ENCODE measurements around the gene PSMD14.

PSMD14 gene

DNA sequence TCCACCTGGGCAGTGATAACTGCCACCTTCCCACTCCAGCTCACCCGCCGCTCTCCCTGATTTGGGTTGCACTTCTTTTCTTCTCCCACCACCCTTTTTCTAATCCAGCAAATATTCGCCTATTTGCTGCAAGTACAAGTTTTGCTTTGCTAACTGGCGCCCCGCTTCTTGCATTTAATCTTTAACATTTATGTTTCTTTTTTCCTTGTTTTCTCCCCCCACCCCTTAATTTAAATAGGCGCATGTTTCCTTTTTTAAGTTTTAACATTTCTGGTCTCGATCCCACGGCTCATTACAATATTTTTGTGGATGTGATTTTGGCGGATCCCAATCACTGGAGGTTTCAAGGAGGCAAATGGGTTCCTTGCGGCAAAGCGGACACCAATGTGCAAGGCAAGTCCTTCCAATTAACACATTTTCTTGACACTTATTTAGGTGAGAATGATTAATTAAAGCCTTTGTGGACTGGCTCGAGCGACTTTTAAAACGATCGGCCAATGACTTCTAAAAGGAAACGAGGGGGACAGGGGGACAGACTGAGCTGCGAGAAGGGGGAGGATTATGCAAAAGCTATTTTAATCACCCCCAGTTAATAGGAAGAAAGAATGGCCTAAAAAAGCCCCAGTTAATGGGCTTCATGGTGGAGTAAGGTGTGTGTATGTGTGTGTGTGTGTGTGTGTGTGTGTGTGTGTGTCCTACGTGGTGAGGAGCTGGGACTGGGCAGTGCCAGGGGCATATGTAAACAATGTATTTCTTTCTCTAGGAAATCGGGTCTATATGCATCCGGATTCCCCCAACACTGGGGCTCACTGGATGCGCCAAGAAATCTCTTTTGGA lies 109.4 kb downstream of the PSMD14 start:
- TF ChIP-seq, protein P1, sequence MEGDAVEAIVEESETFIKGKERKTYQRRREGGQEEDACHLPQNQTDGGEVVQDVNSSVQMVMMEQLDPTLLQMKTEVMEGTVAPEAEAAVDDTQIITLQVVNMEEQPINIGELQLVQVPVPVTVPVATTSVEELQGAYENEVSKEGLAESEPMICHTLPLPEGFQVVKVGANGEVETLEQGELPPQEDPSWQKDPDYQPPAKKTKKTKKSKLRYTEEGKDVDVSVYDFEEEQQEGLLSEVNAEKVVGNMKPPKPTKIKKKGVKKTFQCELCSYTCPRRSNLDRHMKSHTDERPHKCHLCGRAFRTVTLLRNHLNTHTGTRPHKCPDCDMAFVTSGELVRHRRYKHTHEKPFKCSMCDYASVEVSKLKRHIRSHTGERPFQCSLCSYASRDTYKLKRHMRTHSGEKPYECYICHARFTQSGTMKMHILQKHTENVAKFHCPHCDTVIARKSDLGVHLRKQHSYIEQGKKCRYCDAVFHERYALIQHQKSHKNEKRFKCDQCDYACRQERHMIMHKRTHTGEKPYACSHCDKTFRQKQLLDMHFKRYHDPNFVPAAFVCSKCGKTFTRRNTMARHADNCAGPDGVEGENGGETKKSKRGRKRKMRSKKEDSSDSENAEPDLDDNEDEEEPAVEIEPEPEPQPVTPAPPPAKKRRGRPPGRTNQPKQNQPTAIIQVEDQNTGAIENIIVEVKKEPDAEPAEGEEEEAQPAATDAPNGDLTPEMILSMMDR (IDR thresholded peaks at IDR 0.05), result no peak
- H3K4me3 ChIP-seq (ENCODE audit: low read depth in 1 of 2, low read length in 1 of 2), result no peak overlapping the region
- no peaks in the 10 kb centered on the region for H3K9me3 ChIP-seq
- H3K27ac ChIP-seq, result no peak overlapping the region
- peaks cover 24 to 35% of the 10 kb centered on the region in 2 experiments for H3K4me1 ChIP-seq (ENCODE audit: control insufficient read depth in 1 of 2, insufficient read depth in 1 of 2, low read depth in 1 of 2, low read length in 1 of 2)
- peaks cover 100% of the 10 kb centered on the region for H3K27me3 ChIP-seq
- no peaks in the 10 kb centered on the region for H3K36me3 ChIP-seq

DNA sequence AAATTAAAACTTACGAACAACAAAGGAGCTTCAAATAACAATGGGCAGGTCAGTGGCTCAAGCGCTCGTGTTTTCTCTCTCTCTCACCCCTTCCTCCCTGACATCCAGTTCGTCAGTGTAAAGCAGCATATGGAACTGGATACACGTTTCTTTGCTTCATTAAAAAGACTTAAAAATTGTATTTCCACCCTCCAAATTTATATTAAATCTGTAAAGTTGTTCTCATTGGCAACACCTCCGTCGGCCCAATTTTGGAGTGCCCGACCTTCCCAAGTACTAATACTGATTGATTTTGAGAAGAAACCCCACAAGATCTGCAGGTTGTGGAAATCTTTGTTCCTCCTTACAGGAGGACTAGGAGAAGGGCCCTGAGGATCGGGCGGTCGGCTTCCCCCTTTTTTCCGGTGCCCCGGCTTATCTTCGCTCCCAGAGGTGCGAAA lies 110.1 kb downstream of the PSMD14 start:
- H3K4me1 ChIP-seq (ENCODE audit: control insufficient read depth in 1 of 2, insufficient read depth in 1 of 2, low read depth in 1 of 2, low read length in 1 of 2), result peaks cover 24 to 38% of the 10 kb centered on the region in 2 experiments
- H3K4me3 ChIP-seq (ENCODE audit: low read depth in 1 of 2, low read length in 1 of 2), result no peak overlapping the region
- TF ChIP-seq, protein P1 (IDR thresholded peaks at IDR 0.05), result no peak

DNA sequence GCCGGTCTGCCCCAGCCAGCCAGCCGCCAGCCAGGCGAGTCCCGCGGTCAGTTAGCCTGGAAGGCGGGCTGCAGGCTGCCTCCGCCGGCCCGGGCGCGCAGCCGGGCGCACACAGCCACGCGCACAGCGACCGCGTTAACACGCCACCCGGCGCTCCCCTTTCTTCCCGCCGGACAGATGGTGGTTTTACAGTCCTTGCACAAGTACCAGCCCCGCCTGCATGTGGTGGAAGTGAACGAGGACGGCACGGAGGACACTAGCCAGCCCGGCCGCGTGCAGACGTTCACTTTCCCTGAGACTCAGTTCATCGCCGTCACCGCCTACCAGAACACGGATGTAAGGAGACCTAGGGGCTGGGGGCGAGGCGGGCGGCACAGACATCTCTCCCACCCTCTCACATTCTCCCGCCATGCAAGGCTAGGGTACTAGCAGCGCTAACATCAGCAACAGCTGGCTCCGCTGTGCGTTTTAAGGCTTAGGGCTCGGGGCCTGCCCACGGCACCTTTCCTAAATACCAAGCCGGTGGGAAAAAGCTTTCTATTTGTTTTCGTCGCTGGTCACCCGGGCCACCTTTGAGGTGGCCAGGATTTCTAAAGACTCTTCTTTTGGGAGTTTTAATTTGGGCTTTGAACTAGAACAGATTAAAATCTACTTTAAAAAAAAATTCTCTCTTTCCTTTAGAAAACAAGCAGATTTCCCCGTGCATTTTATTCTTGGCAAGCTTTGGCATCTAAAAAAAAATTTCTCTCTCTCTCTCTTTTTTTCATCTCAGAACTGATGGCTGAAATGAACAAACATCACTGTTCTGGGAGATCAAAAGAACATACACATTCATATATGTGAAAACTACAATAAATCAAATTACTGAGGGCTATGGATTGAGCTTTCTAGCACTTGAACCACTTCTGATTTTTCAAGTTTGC lies 110.8 kb downstream of the PSMD14 start:
- no peak overlapping the region for H3K27ac ChIP-seq
- no peak overlapping the region for H3K4me3 ChIP-seq (ENCODE audit: low read depth in 1 of 2, low read length in 1 of 2)
- peaks cover 100% of the 10 kb centered on the region for H3K27me3 ChIP-seq
- TF ChIP-seq, protein P1 (IDR thresholded peaks at IDR 0.05), result no peak
- H3K9me3 ChIP-seq, result no peaks in the 10 kb centered on the region
- H3K36me3 ChIP-seq, result no peaks in the 10 kb centered on the region
- peaks cover 27 to 44% of the 10 kb centered on the region in 2 experiments for H3K4me1 ChIP-seq (ENCODE audit: control insufficient read depth in 1 of 2, insufficient read depth in 1 of 2, low read depth in 1 of 2, low read length in 1 of 2)

More for the DNA sequence above, 110.1 kb downstream of the PSMD14 start:
- peaks cover 100% of the 10 kb centered on the region for H3K27me3 ChIP-seq
- H3K9me3 ChIP-seq, result no peaks in the 10 kb centered on the region
- H3K27ac ChIP-seq, result no peak overlapping the region
- no peaks in the 10 kb centered on the region for H3K36me3 ChIP-seq

DNA sequence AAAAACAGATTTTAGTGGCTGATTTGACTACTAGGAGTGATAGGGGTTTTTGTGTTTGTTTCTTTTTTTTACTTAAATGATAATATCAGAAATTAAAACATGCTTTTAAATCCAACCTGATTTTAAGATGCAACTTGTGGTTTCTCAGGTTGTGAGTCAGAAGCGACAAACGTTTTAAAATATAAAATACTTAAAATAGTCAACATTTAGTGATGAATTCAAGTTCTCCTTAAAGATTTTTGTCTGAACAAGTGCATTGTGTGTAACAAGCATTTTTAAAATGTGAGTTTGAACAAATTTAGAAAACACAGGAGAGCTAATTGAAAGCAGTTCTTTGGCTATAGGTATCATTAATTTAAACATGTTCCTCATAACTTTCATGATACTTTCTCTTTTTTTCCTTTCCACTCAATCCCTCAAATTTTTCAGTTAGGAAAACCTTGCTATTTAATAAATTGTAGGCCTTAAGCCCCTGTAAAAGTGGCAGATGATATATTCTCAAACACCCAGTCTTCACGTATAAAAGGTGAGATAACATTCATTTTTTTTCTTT lies 111.5 kb downstream of the PSMD14 start:
- peaks cover 22 to 41% of the 10 kb centered on the region in 2 experiments for H3K4me1 ChIP-seq (ENCODE audit: control insufficient read depth in 1 of 2, insufficient read depth in 1 of 2, low read depth in 1 of 2, low read length in 1 of 2)
- peaks cover 100% of the 10 kb centered on the region for H3K27me3 ChIP-seq
- no peaks in the 10 kb centered on the region for H3K9me3 ChIP-seq
- no peaks in the 10 kb centered on the region for H3K36me3 ChIP-seq
- no peak overlapping the region for H3K4me3 ChIP-seq (ENCODE audit: low read depth in 1 of 2, low read length in 1 of 2)
- no peak overlapping the region for H3K27ac ChIP-seq
- TF ChIP-seq, protein P1 (IDR thresholded peaks at IDR 0.05), result no peak

DNA sequence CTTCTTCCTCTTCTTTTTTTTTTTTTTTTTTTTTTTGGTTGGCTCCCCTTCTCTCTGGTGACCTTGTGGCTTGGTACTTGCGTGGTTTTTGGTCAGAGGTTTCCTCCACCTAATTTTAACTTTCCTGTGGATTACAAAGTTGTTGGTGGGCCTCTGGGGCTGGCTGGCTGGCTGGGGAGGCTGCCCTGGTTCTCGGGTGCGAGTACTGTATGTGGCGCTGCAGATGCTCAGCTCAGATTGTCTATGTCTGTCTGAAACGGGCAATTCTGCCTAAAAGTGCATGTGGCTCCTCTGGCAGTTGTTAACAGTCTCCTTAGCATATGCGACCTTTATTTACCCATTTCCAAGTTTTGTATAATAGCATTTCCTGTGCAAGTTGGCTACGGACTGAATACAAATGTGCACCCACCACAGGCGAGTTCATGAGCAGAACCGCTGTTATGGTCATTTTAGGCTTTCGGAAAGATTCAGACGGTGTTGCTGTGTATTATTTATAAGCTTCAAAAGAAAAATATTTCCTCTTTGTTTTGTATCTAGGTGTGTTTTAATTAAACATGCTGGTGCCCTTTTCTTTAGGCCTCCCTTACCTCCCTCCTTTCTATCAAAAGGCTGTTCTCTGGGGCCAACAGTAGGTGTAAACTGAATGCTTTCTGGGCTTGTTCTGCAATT lies 112.3 kb downstream of the PSMD14 start:
- no peak overlapping the region for H3K27ac ChIP-seq
- peaks cover 100% of the 10 kb centered on the region for H3K27me3 ChIP-seq
- no peaks in the 10 kb centered on the region for H3K9me3 ChIP-seq
- TF ChIP-seq, protein P1 (IDR thresholded peaks at IDR 0.05), result no peak
- no peaks in the 10 kb centered on the region for H3K36me3 ChIP-seq
- H3K4me3 ChIP-seq (ENCODE audit: low read depth in 1 of 2, low read length in 1 of 2), result no peak overlapping the region
- H3K4me1 ChIP-seq (ENCODE audit: control insufficient read depth in 1 of 2, insufficient read depth in 1 of 2, low read depth in 1 of 2, low read length in 1 of 2), result peaks cover 15 to 32% of the 10 kb centered on the region in 2 experiments
